GM12865 (cell line): ENCODE results near the gene SBNO2.

Experiments used
- DNase-seq: peaks from one replicate; pipeline ENCODE4 v3.0.0; 2010; ENCODE audit warnings: low read depth
- H3K4me3 ChIP-seq: 2 replicates; pipeline ENCODE4 v1.5.1; 2011; ENCODE audit warnings: mild to moderate bottlenecking, low read depth, low read length, control low read depth
- CTCF ChIP-seq: IDR thresholded peaks from 2 replicates; pipeline ENCODE4 v1.5.1; 2011; ENCODE audit warnings: low read length, control low read depth, low read depth, inconsistent platforms; ENCODE audit not compliant: insufficient read depth; ENCODE audit errors: missing control alignments

The SBNO2 gene

GRCh38 chr19:1166872-1167573 lies 7.0 kb downstream of the SBNO2 start:
- TF ChIP-seq CTCF = no peak
- no peak for DNase-seq
- no peak overlapping the region for H3K4me3 ChIP-seq

- no peak overlapping the region for H3K4me3 ChIP-seq
- no peak for TF ChIP-seq CTCF
These were observed 9.2 kb downstream of the SBNO2 start for GRCh38 chr19:1164684-1165531.

GRCh38 chr19:1163934-1164683 lies 10.0 kb downstream of the SBNO2 start:
- no peak overlapping the region for H3K4me3 ChIP-seq
- no peak for TF ChIP-seq CTCF
- no peak for DNase-seq

More at GRCh38 chr19:1164684-1165531, 9.2 kb downstream of the SBNO2 start:
- DNase-seq = no peak

- TF ChIP-seq CTCF = no peak
- no peak for DNase-seq
- no peak overlapping the region for H3K4me3 ChIP-seq
These were observed 10.7 kb downstream of the SBNO2 start for GRCh38 chr19:1163283-1163933.

GRCh38 chr19:1162404-1163282 lies 11.4 kb downstream of the SBNO2 start:
- no peak overlapping the region for H3K4me3 ChIP-seq
- TF ChIP-seq CTCF = no peak
- DNase-seq = no peak
